Omental fat pad (tissue), 4 donors: ENCODE data around the gene BCAS1. TPM values are rescaled to one million over a fixed set of nuclear protein-coding genes. Genes with fewer than 3 reads are reported as not detected.

ENCODE experiments used
- ATAC-seq: fragments of 150-250 bp; one replicate; pipeline ENCODE4 v1.9.1; 2016; ENCODE audit warnings: mild to moderate bottlenecking, moderate library complexity; ENCODE audit not compliant: low FRiP score
- DNase-seq: peaks from one replicate; pipeline ENCODE4 v3.0.0-alpha.2; 2019; ENCODE audit warnings: low spot score
- CTCF ChIP-seq, 3 donors: fragments of 450-650 bp; IDR thresholded peaks; one replicate each; pipeline ENCODE4 v1.5.1; 2016 to 2017; ENCODE audit warnings: antibody characterized with exemption in 3 of 3, mild to moderate bottlenecking in 3 of 3, moderate library complexity in 2 of 3
- total RNA-seq, 4 donors: library from RNA; depleted of rRNA; stranded (reverse); fragments of >200 nt; gene quantifications; one replicate each; pipeline ENCODE4 v1.1.0, GENCODE V29; 2016

Gene BCAS1
- total RNA-seq, 4 donors from 2014 or later, result 0.50 to 2.2 (median 0.56) TPM; not detected in 1

- TF ChIP-seq CTCF (IDR thresholded peaks at IDR 0.05), result no peak
- DNase-seq (no peak), ATAC-seq (peak; percentile 76)
Measured at GRCh38 chr20:54043076-54043967, 27.1 kb downstream of the BCAS1 start.

DNA sequence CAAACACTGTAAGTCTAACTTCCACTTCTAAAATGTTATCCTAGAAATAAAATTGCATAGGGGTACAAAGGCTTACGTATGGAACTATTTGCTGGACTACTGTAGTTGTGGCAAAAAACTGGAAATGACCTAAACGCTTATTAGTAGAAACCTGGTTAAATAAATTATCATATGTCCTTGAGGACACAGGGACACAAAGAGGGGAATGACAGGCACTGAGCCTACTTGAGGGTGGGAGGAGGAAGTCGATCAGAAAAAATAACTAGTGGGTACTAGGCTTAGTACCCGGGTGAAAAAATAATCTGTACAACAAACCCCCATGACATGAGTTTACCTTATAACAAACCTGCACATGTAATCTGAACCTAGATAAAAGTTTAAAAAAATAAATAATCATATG, 28.4 kb downstream of the BCAS1 start:
- ATAC-seq, result no peak
- TF ChIP-seq CTCF (IDR thresholded peaks at IDR 0.05), result no peak
- DNase-seq, result no peak

DNA sequence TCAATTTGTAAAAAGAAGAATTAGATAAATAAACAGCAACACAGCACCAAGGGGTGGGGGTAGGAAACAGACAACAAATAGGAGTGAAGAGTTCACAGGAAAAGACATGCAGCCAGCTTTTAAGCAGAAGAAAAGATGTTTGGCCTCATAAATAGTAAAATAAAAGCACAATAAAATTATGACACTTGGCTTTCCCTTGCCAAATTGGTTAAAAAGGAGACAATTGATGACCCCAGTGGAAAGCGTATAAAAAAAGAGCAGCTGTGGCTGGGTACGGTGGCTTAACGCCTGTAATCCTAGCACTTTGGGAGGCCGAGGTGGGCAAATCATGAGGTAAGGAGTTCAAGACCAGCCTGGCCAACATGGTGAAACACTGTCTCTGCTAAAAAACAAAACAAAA, 29.1 kb downstream of the BCAS1 start:
- DNase-seq (no peak), ATAC-seq (no peak)
- no peak for TF ChIP-seq CTCF (IDR thresholded peaks at IDR 0.05)

- TF ChIP-seq CTCF (IDR thresholded peaks at IDR 0.05), result no peak
- DNase-seq (no peak), ATAC-seq (no peak)
Measured at GRCh38 chr20:54040531-54040930, 29.9 kb downstream of the BCAS1 start.

DNA sequence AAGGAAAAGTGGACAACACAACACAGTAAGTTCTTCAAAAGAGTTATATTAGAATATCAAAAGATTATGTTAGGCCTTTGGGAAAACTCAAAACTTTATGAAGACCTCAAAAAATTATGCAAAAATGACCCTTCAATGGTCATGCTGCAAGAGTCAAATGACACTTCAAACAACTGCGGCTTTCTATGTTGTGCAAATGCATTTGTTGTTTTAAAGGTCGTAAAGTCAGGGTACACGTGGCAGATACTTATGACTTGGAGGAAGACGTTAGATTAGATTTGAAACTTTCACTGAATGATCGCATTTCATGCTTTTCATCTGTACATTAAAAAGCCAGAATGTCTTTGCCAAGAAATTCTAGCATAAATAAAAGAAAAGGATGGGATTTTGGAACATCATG, 31.4 kb downstream of the BCAS1 start:
- ATAC-seq, result no peak
- DNase-seq, result no peak
- no peak for TF ChIP-seq CTCF (IDR thresholded peaks at IDR 0.05)

DNA sequence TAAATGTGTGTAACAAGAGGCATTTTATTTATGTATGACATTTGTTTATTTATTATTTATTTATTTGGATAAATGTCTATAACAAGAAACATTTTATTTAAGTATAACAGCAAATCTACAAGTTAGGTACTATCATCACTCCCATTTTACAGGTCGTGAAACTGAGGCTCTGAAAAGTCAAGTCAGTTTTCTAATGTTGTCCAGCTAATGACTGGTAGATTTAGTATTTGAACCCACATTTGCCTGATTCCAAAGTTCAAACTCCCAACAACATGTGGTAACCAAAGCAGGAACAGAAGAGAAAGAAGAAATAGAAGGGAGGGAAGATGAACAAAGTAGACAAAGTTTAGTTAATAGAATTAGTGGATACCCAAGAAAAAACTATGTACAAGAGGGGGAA, 32.9 kb downstream of the BCAS1 start:
- ATAC-seq, result no peak
- TF ChIP-seq CTCF (IDR thresholded peaks at IDR 0.05), result no peak
- no peak for DNase-seq

GRCh38 chr20:54029643-54030042, 40.8 kb downstream of the BCAS1 start:
- ATAC-seq, result no peak
- no peak for TF ChIP-seq CTCF (IDR thresholded peaks at IDR 0.05)
- DNase-seq, result no peak
